Stimulated activated CD4-positive, alpha-beta T cell treated with anti-CD3 and anti-CD28 coated beads, Interleukin-15, amount 100 ng/mL, for 48 hours (primary cell): ENCODE data around the gene G2E3.

Experiments used
- DNase-seq, 2 donors: peaks; one replicate each; pipeline ENCODE4 v3.0.0-alpha.2; 2020; ENCODE audit warnings: low read depth in 2 of 2

G2E3 gene

GRCh38 chr14:30656190-30656632, 97.3 kb downstream of the G2E3 start:
- DNase-seq: no peak

DNA sequence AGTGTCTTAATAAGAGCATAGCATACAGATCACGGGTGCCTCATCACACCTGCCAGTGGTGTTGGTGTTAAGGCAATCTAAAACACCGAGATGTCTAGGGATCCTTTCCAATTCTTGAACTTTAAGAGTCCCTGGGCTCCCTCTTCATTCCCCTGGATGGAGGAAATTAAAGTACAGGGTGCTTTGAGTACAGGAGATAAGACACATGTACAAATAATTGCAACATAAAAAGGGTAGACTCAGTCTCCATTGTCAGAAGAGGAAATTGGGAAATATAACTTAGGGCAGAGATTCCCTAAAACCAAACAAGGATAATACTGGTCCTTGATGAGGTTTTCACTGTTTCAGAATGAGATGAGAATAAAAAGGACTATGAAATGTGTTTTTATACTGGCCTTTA, 98.1 kb downstream of the G2E3 start:
- no peak for DNase-seq

DNA sequence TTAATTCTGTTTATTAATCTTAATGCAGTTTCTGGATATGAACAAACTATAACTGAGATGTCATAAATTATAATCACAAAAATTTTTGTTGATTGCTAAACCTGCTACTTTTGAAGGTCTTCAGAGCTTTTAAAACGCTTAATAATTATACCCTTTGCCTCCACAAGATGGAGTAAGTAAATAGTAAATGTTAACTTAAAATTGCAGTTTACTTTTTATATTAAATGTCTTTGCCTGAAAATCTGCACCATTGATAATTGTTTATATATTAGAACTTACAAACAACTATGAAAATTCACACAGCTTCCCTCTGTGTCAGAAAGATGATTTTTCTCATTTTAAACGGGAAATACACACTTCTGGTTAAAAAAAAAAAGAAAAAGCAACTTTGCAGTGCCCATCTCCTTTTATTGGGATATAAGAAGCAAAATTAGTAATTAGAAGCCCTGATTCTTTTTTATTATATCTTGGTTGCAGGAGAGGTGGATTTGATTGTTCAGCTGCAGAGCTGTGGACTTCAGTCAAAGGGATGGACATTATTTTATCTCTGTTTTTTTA, 98.7 kb downstream of the G2E3 start:
- no peak for DNase-seq

GRCh38 chr14:30658645-30659044, 99.7 kb downstream of the G2E3 start:
- no peak for DNase-seq

GRCh38 chr14:30669594-30669993, 110.6 kb downstream of the G2E3 start:
- no peak for DNase-seq
